Stimulated activated CD8-positive, alpha-beta memory T cell treated with anti-CD3 and anti-CD28 coated beads, Interleukin-15, amount 100 ng/mL, for 24 hours (primary cell): ENCODE data around the gene HIGD1C.
"Not testable (repeated sequence)": the region's sequence is repeated elsewhere in the genome, so short reads cannot be mapped to it uniquely, and the experiment has no call there.

ENCODE experiments used
- DNase-seq: peaks from one replicate; pipeline ENCODE4 v3.0.0-alpha.2; 2020; ENCODE audit warnings: low read depth

The HIGD1C gene

DNA sequence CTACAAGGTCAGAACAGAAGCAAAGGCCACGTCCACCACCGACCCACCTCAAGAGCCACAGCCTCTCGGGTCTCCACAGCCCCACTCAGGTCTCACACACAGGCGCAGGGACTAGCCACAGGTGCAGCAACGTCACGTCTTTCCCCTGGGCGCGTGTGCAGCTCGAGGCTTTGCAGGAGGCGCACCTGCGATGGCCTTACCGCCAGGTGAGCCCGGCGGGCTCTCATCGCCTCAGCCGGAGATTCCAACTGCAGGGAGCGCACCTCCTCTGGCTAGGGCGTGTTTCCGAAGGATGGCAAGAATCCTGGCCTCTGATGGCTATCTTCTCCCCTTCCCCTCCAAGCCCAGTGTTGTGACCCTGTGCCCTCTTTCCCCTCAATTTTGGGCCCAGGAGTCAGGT lies at the start of gene HIGD1C:
TSS of gene HIGD1C (plus strand) at position 35 of the 400 bp plus-strand sequence. CDS start 1,455 bp downstream, outside the sequence.
- DNase-seq = no peak

- not testable (repeated sequence) for DNase-seq
Measured at GRCh38 chr12:50908479-50908878, 43.9 kb upstream of the HIGD1C start.

DNA sequence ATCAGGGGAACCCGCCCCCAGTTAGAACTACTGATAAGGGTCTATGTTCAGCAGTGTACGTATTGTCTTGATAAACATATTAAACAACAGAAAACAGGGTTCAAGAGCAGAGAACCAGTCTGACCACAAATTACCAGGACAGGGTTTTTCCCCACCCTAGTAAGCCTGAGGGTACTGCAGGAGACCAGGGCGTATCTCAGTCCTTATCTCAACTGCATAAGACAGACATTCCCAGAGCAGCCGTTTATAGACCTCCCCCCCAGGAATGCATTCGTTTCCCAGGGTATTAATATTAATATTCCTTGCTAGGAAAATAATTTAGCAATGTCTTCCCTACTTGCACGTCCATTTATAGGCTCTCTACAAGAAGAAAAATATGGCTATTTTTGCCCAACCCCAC lies 40.0 kb upstream of the HIGD1C start:
- DNase-seq = not testable (repeated sequence)

DNA sequence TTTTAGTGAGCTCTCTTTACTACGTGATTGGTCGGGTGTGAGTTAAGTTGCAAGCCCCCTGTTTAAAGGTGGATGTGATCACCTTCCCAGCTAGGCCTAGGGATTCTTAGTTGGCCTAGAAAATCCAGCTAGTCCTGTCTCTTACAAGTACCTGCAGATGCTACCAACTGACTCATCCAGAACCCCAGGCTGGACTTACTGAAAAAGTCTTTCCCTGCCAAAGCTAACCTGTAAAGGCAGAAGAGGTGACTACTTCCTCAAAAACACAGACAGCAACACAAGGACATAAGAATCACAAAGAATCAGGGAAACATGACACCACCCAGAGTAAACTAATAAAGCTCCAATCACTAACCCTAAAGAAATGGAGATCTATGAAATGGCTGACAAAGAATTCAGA lies 39.1 kb upstream of the HIGD1C start:
- DNase-seq = no peak

- no peak for DNase-seq
Measured at GRCh38 chr12:50914872-50915484, 37.4 kb upstream of the HIGD1C start.

DNA sequence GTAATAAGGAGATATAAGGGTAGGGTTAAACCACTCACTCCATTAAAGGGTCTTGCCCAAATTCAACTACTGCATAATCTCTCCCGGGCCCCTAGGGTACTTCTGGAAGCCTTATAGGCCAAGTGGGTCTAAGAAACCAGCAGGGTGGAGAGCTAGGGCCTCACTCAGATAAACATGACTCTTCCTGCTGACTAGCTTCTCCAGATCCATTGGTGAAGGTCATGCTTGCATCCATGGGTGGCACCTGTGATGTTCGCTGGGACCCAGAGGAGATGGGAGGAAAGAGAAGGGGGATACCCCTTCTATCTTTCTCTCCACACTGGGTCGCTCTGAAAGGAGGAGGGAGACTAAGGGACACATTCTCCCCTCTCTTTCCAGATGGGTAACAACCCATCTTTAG lies 36.1 kb upstream of the HIGD1C start:
- DNase-seq = no peak

- no peak for DNase-seq
Measured at GRCh38 chr12:50918584-50919316, 33.6 kb upstream of the HIGD1C start.

- no peak for DNase-seq
Measured at GRCh38 chr12:50922820-50923219, 29.5 kb upstream of the HIGD1C start.

DNA sequence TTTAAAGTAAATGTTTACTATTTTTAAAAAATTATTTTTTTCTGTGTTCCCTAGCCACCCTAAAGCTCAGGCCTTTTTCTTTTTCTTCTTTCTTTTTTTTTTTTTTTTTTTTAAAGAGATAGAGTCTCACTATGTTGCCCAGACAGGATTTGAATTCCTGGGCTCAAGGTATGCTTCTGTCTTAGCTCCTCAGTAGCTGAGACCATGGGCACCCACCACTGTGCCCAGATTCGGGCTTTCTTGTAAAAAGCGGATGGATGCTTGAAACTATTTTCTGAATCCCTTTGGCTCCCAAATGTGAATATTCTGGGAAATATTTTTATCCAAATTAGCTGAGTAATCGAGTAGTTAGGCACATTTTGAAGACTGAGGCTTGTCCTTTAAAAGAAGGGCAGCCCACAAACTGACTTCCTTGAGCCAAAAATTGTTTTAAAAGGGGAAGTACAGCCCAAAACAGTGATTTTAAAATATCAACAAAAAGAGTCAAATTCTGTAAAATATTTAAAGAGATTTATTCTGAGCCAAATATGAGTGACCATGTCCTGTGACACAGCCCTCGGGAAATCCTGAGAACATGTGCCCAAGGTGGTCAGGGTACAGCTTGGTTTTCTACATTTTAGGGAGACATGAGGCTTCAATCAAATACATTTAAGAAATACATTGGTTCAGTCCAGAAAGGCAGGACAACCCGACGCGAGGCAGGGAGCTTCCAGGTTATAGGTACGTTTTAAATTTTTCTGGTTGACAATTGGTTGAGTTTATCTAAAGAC lies 28.8 kb upstream of the HIGD1C start:
- DNase-seq = no peak

- DNase-seq = no peak
Measured at GRCh38 chr12:50924131-50924438, 28.3 kb upstream of the HIGD1C start.

DNA sequence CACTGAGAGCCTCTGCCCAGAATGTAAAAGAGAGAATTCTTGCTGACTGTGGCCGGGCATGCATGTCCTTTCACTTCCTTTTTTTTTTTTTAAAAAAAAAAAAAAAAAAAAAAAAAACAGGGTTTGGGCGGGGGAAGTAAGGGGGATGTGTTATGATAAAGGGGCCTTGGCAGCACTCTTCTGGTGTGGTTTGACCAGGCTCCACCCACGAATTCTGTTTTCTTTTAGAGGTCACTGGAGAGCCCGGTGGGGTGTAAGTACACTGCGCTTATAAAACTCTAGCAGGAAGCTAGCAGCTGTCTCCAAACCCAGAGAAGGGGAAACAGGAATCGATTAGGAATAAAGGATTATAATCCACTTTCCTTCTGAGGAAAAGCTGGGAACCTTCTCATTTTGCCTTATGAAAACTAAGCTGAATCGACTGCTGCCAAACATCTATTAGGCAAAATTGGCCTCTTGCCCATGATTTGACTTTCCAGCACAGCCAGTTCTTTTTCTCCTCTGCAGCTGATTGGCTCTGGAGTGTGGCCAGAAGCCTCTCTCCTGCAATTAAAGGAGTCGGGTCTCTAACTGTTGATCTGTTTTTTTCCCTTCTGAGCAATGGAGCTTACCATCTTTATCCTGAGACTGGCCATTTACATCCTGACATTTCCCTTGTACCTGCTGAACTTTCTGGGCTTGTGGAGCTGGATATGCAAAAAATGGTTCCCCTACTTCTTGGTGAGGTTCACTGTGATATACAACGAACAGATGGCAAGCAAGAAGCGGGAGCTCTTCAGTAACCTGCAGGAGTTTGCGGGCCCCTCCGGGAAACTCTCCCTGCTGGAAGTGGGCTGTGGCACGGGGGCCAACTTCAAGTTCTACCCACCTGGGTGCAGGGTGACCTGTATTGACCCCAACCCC lies 27.7 kb upstream of the HIGD1C start:
- no peak for DNase-seq

GRCh38 chr12:50925342-50925651 lies 27.0 kb upstream of the HIGD1C start:
- DNase-seq = no peak

GRCh38 chr12:50925920-50926319 lies 26.4 kb upstream of the HIGD1C start:
- no peak for DNase-seq

DNA sequence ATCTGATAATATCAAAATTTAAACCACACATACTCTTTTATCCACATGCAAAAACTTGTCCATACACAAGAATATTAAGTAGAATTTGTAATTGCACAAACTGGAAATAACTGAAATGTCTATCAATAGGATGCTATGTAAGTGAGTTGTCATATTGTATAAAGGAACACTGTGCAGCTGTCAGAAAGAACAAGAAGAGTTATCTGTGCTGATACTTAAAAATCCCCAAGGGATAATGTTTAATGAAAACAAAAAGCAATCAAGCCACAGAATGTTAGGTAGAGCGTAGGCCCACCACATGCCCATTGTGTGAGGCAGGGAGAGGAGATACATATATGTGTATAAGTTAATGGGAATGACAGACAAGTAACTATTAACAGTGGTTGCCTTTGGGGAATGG lies 25.9 kb upstream of the HIGD1C start:
- DNase-seq = no peak

DNA sequence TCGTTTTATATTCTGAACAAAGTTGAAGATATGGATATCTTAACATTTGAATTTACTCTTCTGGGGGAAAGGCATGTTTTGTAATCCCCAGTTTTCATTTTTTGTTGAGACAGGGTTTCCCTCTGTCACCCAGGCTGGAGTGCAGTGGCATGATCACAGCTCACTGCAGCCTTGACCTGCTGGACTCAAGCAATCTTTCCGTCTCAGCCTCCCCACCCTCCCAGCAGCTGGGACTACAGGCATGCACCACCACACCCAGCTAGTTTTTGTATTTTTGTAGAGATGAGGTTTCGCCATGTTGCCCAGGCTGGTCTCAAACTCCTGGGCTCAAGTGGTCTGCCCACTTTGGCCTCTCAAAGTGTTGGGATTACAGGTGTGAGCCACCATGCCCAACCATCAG lies 25.4 kb upstream of the HIGD1C start:
- not testable (repeated sequence) for DNase-seq

- DNase-seq = no peak
Measured at GRCh38 chr12:50927356-50927755, 25.0 kb upstream of the HIGD1C start.

DNA sequence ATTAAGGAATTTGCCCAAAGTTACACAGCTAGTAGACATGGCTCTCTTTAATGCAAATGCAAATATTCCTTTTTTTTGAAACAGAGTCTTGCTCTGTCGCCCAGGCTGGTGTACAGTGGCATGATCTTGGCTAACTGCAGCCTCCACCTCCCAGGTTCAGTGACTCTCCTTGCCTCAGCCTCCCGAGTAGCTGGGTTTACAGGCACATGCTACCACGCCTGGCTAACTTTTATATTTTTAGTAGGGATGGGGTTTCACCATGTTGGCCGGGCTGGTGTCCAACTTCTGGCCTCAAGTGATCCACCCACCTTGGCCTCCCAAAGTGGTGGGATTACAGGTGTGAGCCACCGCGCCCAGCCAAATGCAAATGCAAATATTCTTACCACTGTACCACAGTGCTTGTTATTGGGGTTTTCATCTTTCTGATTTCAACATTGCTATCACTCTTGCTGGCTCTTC lies 24.5 kb upstream of the HIGD1C start:
- DNase-seq = no peak

GRCh38 chr12:50928392-50928791 lies 24.0 kb upstream of the HIGD1C start:
- DNase-seq = no peak

GRCh38 chr12:50929831-50930230 lies 22.5 kb upstream of the HIGD1C start:
- DNase-seq = no peak

DNA sequence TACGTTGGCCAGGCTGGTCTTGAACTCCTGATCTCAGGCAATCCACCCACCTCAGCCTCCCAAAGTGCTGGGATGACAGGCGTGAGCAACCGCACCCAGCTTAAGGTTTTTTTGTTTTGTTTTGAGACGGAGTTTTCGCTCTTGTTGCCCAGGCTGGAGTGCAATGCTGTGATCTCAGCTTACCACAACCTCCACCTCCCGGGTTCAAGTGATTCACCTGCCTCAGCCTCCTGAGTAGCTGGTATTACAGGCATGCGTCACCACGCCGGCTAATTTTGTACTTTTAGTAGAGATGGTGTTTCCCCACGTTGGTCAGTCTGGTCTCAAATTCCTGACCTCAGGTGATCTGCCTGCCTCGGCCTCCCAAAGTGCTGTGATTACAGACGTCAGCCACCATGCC lies 21.9 kb upstream of the HIGD1C start:
- DNase-seq = not testable (repeated sequence)

DNA sequence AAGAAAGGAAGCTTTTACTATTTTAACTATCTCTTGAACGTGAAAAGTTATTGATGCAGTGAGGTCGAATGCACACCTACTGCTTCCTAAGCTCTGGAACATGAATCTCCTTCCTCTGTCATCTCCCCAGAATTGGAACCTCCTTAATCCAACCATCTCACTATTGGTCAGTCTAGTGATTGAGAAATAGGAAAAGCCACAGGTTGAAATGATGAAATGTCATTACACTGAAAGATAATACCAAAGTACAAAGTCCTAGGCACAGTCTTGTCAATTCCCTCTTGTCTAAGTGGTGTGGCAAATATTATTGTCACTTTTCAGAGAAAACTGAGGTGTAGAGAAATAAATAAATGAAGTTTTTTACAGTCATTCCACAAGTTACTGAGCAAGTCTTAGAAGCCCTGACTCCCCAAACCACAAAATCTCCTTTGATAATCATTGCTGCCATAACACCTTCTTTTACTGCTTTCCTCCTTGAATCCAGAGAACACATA lies 19.5 kb upstream of the HIGD1C start:
- no peak for DNase-seq

- DNase-seq = no peak
Measured at GRCh38 chr12:50933459-50934124, 18.8 kb upstream of the HIGD1C start.
